SU-DHL-6 (cell line): ENCODE measurements around the gene MED27.

Experiments used
- CTCF ChIP-seq: fragments of 200-600 bp; sonication (generic); IDR thresholded peaks from one replicate; pipeline ENCODE4 v1.5.1; 2017; ENCODE audit warnings: antibody characterized with exemption, mild to moderate bottlenecking, low read length, moderate library complexity; ENCODE audit not compliant: insufficient read depth, poor library complexity, severe bottlenecking
- EZH2phosphoT487 ChIP-seq: fragments of 200-600 bp; sonication (generic), shearing (Covaris generic); conservative IDR thresholded peaks from 2 replicates; pipeline ENCODE4 v1.6.1; 2018; ENCODE audit warnings: mild to moderate bottlenecking, antibody characterized with exemption, low read length, moderate library complexity, mixed read lengths

DNA sequence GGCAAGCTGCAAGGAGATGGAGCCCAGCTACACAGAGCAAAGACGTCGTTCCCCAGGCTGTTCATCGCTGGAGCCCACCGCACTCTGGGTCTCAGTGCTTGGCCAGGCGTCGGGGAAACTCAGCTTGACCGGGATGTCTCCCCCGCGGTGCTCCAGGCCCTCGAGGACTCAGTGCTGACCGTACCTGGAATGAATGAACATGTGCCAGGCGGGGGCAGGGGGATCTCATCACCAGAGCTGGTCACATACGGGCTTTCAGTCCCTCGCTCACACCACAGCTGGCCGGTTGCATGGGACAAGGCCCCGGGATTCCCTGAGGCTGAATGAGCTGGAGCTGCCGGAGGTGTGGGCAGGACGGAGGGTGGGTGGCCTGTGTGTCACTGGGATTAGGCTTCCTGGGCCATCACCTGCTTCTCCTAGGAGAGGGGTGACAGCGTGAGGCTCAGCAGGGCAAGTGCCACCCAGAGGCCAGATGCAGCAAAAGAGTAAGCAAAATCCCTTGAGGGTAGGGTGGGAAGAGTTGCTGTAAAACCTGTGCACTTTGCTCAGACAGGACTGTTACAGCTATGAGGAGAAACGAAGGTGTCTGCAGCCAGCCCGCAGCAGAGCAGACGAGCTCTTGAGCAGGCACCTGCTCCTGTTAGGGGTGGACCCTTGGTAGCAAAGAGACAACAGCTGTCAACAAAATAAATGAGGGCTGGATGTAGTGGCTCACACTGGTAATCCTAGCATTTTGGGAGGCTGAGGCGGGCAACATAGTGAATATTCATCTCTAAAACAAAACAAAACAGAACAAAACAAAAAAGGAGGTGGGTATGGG lies 269.1 kb downstream of the MED27 start:
- no peak for TF ChIP-seq CTCF
- no peak for TF ChIP-seq EZH2phosphoT487
